GM13976 (cell line): Measurements from ENCODE around the gene CYP4F22.

Experiments
- DNase-seq: peaks from one replicate; pipeline ENCODE4 v3.0.0; 2012; ENCODE audit warnings: low spot score
- CTCF ChIP-seq: IDR thresholded peaks from 2 replicates; pipeline ENCODE4 v1.5.1; 2012; ENCODE audit warnings: borderline replicate concordance, mild to moderate bottlenecking; ENCODE audit not compliant: insufficient read depth; ENCODE audit errors: extremely low read depth, missing control alignments, control extremely low read depth
- in situ Hi-C: fragments of 300-500 bp; cut with MboI; formaldehyde crosslinking; loops from one replicate; pipeline ENCODE4 v1.12.0; 2022; ENCODE audit warnings: low sequenced_read_pairs, mixed read lengths, inconsistent platforms; ENCODE audit not compliant: unreplicated experiment

The CYP4F22 gene

DNA sequence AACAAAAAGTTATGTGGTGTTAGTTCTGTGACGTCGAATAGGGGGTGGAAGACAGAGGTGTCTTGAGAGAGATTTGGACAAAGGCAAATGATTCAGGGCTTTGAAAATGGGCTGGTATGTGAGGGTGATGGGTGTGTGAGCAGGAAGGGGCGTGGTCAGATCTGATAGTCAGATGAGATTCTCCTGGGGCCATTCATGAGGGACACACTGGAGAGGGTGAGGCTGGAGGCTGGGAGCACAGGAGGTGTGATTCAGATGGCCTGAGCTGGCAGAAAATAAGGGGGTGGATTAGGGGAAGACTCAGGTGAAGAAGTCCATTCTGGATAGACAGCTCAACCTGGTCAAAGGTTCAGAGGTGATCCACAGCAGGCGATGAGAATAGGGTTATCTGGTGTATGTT lies 28.0 kb downstream of the CYP4F22 start:
- in situ Hi-C loops: no loop called here
- TF ChIP-seq CTCF: no peak
- DNase-seq: no peak

DNA sequence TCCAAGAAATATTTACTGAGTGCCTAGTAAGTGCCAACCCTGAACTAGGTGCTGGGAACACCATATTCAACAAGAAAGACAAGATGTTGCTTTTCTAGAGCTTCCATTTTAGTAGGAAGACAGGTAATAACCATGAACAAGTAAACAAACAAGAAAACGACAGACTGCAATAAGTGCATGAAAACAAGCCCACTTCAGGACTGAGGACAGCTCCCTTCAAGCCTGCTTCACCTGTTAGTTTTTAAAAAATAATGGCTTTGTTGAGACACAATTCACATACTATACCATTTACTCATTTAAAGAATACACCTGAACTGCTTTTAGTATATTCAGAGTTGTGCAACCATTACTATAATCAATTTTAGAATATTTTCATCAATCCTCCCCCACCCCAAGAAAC lies 30.4 kb downstream of the CYP4F22 start:
- no peak for DNase-seq
- in situ Hi-C loops: no loop called here
- no peak for TF ChIP-seq CTCF

GRCh38 chr19:15539638-15540037 lies 31.3 kb downstream of the CYP4F22 start:
- in situ Hi-C loops: loop anchor here (5.0 kb wide), 1 partner anchor 112 kb away; no protein-coding TSS in a partner anchor
- no peak for TF ChIP-seq CTCF
- DNase-seq: peak; percentile 45

GRCh38 chr19:15540435-15540834 lies 32.1 kb downstream of the CYP4F22 start:
- no peak for TF ChIP-seq CTCF
- no peak for DNase-seq
- in situ Hi-C loops: loop anchor here (5.0 kb wide), 1 partner anchor 113 kb away; no protein-coding TSS in a partner anchor

- no peak for TF ChIP-seq CTCF
- DNase-seq: no peak
- in situ Hi-C loops: loop anchor here (5.0 kb wide), 1 partner anchor 117 kb away; no protein-coding TSS in a partner anchor
Observed at GRCh38 chr19:15544283-15544682, 36.0 kb downstream of the CYP4F22 start.

GRCh38 chr19:15544970-15545369 lies 36.6 kb downstream of the CYP4F22 start:
- no peak for TF ChIP-seq CTCF
- in situ Hi-C loops: loop anchor here (5.0 kb wide), 1 partner anchor 118 kb away; no protein-coding TSS in a partner anchor
- DNase-seq: no peak
